ENCODE measurements around the gene PARD3B.

PARD3B gene

DNA sequence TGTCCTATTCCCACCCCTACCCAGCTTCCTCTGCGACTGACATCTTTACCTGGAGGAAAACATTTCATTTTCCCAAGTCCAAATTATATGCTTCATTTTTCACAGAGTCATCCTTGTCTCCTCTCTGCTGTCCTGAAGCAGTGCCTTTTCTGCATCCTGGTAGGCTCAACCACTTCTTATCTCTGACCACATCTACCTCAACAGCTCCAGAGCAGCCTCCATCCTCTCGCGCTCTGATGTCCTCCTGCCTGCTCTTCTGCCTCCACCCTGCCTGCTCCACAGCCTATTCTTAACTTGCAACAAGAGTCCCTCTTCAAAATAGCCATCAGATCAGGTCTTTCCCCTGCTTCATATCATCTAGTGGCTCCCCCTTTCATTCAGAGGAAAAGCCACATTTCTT lies 457.1 kb downstream of the PARD3B start:
- Histone ChIP-seq H3K4me1 (ENCODE audit: control insufficient read depth in 1 of 2, insufficient read depth in 1 of 2, low read depth in 1 of 2, low read length in 1 of 2) (no peaks in the 10 kb centered on the region), H3K4me3 (ENCODE audit: low read depth in 1 of 2, low read length in 1 of 2) (no peak overlapping the region), H3K9me3 (no peaks in the 10 kb centered on the region), H3K27me3 (no peaks in the 10 kb centered on the region), H3K36me3 (no peaks in the 10 kb centered on the region), H3K27ac (no peak overlapping the region)
- TF ChIP-seq, protein P1, sequence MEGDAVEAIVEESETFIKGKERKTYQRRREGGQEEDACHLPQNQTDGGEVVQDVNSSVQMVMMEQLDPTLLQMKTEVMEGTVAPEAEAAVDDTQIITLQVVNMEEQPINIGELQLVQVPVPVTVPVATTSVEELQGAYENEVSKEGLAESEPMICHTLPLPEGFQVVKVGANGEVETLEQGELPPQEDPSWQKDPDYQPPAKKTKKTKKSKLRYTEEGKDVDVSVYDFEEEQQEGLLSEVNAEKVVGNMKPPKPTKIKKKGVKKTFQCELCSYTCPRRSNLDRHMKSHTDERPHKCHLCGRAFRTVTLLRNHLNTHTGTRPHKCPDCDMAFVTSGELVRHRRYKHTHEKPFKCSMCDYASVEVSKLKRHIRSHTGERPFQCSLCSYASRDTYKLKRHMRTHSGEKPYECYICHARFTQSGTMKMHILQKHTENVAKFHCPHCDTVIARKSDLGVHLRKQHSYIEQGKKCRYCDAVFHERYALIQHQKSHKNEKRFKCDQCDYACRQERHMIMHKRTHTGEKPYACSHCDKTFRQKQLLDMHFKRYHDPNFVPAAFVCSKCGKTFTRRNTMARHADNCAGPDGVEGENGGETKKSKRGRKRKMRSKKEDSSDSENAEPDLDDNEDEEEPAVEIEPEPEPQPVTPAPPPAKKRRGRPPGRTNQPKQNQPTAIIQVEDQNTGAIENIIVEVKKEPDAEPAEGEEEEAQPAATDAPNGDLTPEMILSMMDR (IDR thresholded peaks at IDR 0.05), result no peak

GRCh38 chr2:205003288-205003687 lies 458.0 kb downstream of the PARD3B start:
- TF ChIP-seq, protein P1 (IDR thresholded peaks at IDR 0.05), result no peak
- H3K27me3 ChIP-seq, result no peaks in the 10 kb centered on the region
- H3K4me1 ChIP-seq (ENCODE audit: control insufficient read depth in 1 of 2, insufficient read depth in 1 of 2, low read depth in 1 of 2, low read length in 1 of 2), result no peaks in the 10 kb centered on the region
- H3K36me3 ChIP-seq, result no peaks in the 10 kb centered on the region
- H3K4me3 ChIP-seq (ENCODE audit: low read depth in 1 of 2, low read length in 1 of 2), result no peak overlapping the region
- no peak overlapping the region for H3K27ac ChIP-seq
- no peaks in the 10 kb centered on the region for H3K9me3 ChIP-seq

DNA sequence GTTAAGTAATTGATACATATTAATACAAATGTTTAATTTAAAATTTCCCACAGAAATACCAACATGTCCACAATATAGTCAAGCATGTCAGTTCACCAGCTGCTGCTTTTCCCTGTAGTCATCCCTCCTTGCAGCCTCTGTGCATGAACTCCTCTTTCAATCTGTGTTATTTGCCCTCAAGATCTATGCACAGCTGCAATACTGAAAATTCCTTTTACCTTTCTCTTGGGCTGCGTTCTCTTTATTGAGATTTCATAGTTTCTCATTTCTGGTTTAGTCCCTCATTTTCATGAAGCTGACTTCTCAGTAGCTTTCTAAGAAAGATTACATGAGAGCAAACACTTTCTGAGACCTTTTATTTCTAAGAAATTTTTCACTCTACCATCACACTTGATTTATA lies 464.9 kb downstream of the PARD3B start:
- no peaks in the 10 kb centered on the region for H3K9me3 ChIP-seq
- no peak overlapping the region for H3K27ac ChIP-seq
- no peaks in the 10 kb centered on the region for H3K4me1 ChIP-seq (ENCODE audit: control insufficient read depth in 1 of 2, insufficient read depth in 1 of 2, low read depth in 1 of 2, low read length in 1 of 2)
- TF ChIP-seq, protein P1 (IDR thresholded peaks at IDR 0.05), result no peak
- no peak overlapping the region for H3K4me3 ChIP-seq (ENCODE audit: low read depth in 1 of 2, low read length in 1 of 2)
- no peaks in the 10 kb centered on the region for H3K36me3 ChIP-seq
- H3K27me3 ChIP-seq, result no peaks in the 10 kb centered on the region

GRCh38 chr2:205011031-205011430 lies 465.8 kb downstream of the PARD3B start:
- Histone ChIP-seq H3K4me1 (ENCODE audit: control insufficient read depth in 1 of 2, insufficient read depth in 1 of 2, low read depth in 1 of 2, low read length in 1 of 2) (no peaks in the 10 kb centered on the region), H3K27me3 (no peaks in the 10 kb centered on the region), H3K9me3 (no peaks in the 10 kb centered on the region), H3K36me3 (no peaks in the 10 kb centered on the region), H3K4me3 (ENCODE audit: low read depth in 1 of 2, low read length in 1 of 2) (no peak overlapping the region), H3K27ac (no peak overlapping the region)
- TF ChIP-seq, protein P1 (IDR thresholded peaks at IDR 0.05), result no peak

GRCh38 chr2:205012961-205013360 lies 467.7 kb downstream of the PARD3B start:
- no peaks in the 10 kb centered on the region for H3K4me1 ChIP-seq (ENCODE audit: control insufficient read depth in 1 of 2, insufficient read depth in 1 of 2, low read depth in 1 of 2, low read length in 1 of 2)
- H3K27ac ChIP-seq, result no peak overlapping the region
- H3K4me3 ChIP-seq (ENCODE audit: low read depth in 1 of 2, low read length in 1 of 2), result no peak overlapping the region
- no peaks in the 10 kb centered on the region for H3K9me3 ChIP-seq
- TF ChIP-seq, protein P1 (IDR thresholded peaks at IDR 0.05), result no peak
- H3K27me3 ChIP-seq, result no peaks in the 10 kb centered on the region
- no peaks in the 10 kb centered on the region for H3K36me3 ChIP-seq

DNA sequence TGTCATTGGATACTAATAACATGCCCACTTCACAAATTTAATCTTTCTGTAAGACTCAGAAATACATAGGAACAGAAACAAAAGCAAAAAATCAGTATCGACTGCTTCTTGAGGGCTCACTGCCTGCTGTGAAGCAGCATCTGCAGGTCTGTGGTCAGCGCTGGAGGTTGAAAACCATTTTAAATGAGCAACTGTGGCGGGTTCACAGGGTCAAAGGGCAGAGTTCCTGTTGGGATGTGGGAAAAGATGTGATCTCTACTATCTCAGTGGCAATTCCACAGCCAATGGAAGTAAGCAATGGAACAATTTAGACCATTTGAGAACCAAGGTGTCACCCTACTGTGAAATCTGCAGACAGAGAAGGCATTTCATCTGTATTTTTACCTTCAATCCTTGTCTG lies 468.3 kb downstream of the PARD3B start:
- TF ChIP-seq, protein P1 (IDR thresholded peaks at IDR 0.05), result no peak

More for the DNA sequence above, 468.3 kb downstream of the PARD3B start:
- Histone ChIP-seq H3K4me3 (ENCODE audit: low read depth in 1 of 2, low read length in 1 of 2) (no peak overlapping the region), H3K4me1 (ENCODE audit: control insufficient read depth in 1 of 2, insufficient read depth in 1 of 2, low read depth in 1 of 2, low read length in 1 of 2) (no peaks in the 10 kb centered on the region), H3K27me3 (no peaks in the 10 kb centered on the region), H3K9me3 (no peaks in the 10 kb centered on the region), H3K27ac (no peak overlapping the region), H3K36me3 (no peaks in the 10 kb centered on the region)
